Neural crest cell (in vitro differentiated cells): ENCODE data around the gene PMFBP1. TPM values are rescaled to one million over a fixed set of nuclear protein-coding genes. Genes with fewer than 3 reads are reported as not detected.

Experiments
- DNase-seq: peaks from one replicate; pipeline ENCODE4 v3.0.0; 2021; ENCODE audit warnings: low read depth, mixed read lengths, low spot score
- H3K27ac Mint-ChIP-seq: one replicate; pipeline ENCODE4 v1.8.0; 2021; ENCODE audit warnings: mild to moderate bottlenecking, mixed read lengths; ENCODE audit not compliant: unreplicated experiment
- H3K27me3 Mint-ChIP-seq: 2 replicates; pipeline ENCODE4 v1.8.0; 2021; ENCODE audit warnings: low read depth, mild to moderate bottlenecking, mixed read lengths
- H3K36me3 Mint-ChIP-seq: 2 replicates; pipeline ENCODE4 v1.8.0; 2021; ENCODE audit warnings: low read depth, mild to moderate bottlenecking, mixed read lengths
- H3K4me1 Mint-ChIP-seq: 2 replicates; pipeline ENCODE4 v1.8.0; 2021; ENCODE audit warnings: mixed read lengths
- H3K4me3 Mint-ChIP-seq: one replicate; pipeline ENCODE4 v1.8.0; 2021; ENCODE audit warnings: mild to moderate bottlenecking, mixed read lengths
- H3K9me3 Mint-ChIP-seq: 2 replicates; pipeline ENCODE4 v1.8.0; 2021; ENCODE audit warnings: mixed read lengths
- total RNA-seq: library from RNA; stranded (reverse); gene quantifications from 2 replicates; pipeline ENCODE4 v1.2.1, GENCODE V29; 2021
- TF ChIP-seq, protein P1 (sequence below): fragments of 200-600 bp; sonication (generic); conservative IDR thresholded peaks from 2 replicates; pipeline ENCODE4 v1.5.0; 2021; ENCODE audit warnings: antibody characterized with exemption, mild to moderate bottlenecking

Gene PMFBP1
- total RNA-seq, 1 donor from 2014 or later = 4.0 TPM

- Mint-ChIP-seq H3K27me3 (no peaks in the 10 kb centered on the region), H3K36me3 (peaks cover 6% of the 10 kb centered on the region), H3K4me3 (peak overlapping the region; percentile 96), H3K4me1 (peaks cover 37% of the 10 kb centered on the region), H3K27ac (peak overlapping the region; percentile 60), H3K9me3 (no peaks in the 10 kb centered on the region)
- TF ChIP-seq, protein P1, sequence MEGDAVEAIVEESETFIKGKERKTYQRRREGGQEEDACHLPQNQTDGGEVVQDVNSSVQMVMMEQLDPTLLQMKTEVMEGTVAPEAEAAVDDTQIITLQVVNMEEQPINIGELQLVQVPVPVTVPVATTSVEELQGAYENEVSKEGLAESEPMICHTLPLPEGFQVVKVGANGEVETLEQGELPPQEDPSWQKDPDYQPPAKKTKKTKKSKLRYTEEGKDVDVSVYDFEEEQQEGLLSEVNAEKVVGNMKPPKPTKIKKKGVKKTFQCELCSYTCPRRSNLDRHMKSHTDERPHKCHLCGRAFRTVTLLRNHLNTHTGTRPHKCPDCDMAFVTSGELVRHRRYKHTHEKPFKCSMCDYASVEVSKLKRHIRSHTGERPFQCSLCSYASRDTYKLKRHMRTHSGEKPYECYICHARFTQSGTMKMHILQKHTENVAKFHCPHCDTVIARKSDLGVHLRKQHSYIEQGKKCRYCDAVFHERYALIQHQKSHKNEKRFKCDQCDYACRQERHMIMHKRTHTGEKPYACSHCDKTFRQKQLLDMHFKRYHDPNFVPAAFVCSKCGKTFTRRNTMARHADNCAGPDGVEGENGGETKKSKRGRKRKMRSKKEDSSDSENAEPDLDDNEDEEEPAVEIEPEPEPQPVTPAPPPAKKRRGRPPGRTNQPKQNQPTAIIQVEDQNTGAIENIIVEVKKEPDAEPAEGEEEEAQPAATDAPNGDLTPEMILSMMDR = no peak
- DNase-seq = no peak
These were observed 77.7 kb downstream of the PMFBP1 start for GRCh38 chr16:72094266-72094610.

GRCh38 chr16:72093448-72094265 lies 78.3 kb downstream of the PMFBP1 start, which contains the start of the genes DHX38 and TXNL4B:
TSS of gene DHX38 (plus strand) at chr16:72093847. CDS start at chr16:72096158, 2,311 bp downstream.
TSS of gene TXNL4B (minus strand) at chr16:72093620. CDS start at chr16:72090749, 2,871 bp downstream.
- Mint-ChIP-seq H3K36me3 (no peaks in the 10 kb centered on the region), H3K27ac (peak within 1 kb of the TSS; percentile 95), H3K9me3 (no peaks in the 10 kb centered on the region), H3K27me3 (no peaks in the 10 kb centered on the region), H3K4me3 (peak within 1 kb of the TSS; percentile 96), H3K4me1 (peaks cover 37% of the 10 kb centered on the region)
- DNase-seq = peak; percentile 84
- TF ChIP-seq, protein P1 = no peak

GRCh38 chr16:72092832-72093447 lies 79.0 kb downstream of the PMFBP1 start:
- Mint-ChIP-seq H3K4me3 (peak overlapping the region; percentile 96), H3K27ac (peak overlapping the region; percentile 92), H3K9me3 (no peaks in the 10 kb centered on the region), H3K36me3 (no peaks in the 10 kb centered on the region), H3K4me1 (peaks cover 37% of the 10 kb centered on the region), H3K27me3 (no peaks in the 10 kb centered on the region)
- TF ChIP-seq, protein P1 = no peak
- DNase-seq = no peak

- H3K36me3 Mint-ChIP-seq = peaks cover under 1% of the 10 kb centered on the region
- no peak overlapping the region for H3K27ac Mint-ChIP-seq
- H3K27me3 Mint-ChIP-seq = no peaks in the 10 kb centered on the region
- TF ChIP-seq, protein P1 = no peak
- H3K9me3 Mint-ChIP-seq = no peaks in the 10 kb centered on the region
- peaks cover 37% of the 10 kb centered on the region for H3K4me1 Mint-ChIP-seq
- DNase-seq = no peak
- peak overlapping the region; percentile 79 for H3K4me3 Mint-ChIP-seq
These were observed 80.7 kb downstream of the PMFBP1 start for GRCh38 chr16:72091217-72091616.

DNA sequence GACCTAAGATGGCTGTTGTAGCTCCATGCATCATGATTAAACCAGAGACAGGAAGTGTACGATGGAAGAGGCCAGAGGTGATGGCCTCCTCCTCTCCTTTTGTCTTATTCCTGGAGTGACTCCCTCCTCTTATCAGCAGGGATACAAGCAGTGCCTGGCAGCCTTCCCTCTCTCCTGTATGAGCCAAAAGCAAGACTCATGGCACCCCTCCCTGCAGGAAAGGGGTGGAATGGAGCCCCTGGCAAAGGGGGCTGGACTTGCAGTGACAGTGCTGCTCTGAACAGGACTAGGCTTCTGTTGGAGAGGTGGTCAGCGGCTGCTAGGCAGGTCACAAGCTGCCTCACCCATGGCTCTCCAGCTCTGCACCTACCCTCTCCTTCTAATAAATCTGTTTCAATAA lies 87.0 kb downstream of the PMFBP1 start:
- Mint-ChIP-seq H3K27ac (peak overlapping the region; percentile 27), H3K4me3 (no peak overlapping the region), H3K9me3 (peaks cover 2% of the 10 kb centered on the region), H3K36me3 (peaks cover 17% of the 10 kb centered on the region), H3K27me3 (no peaks in the 10 kb centered on the region), H3K4me1 (no peaks in the 10 kb centered on the region)
- DNase-seq = no peak
- TF ChIP-seq, protein P1 = no peak
